ENCODE results near the gene ACER2. TPM values are rescaled to one million over a fixed set of nuclear protein-coding genes. Genes with fewer than 3 reads are reported as not detected.

Gene ACER2
- total RNA-seq, 2 experiments from 2014 or later, result 1.8 TPM

- H3K27me3 Mint-ChIP-seq, result no peaks in the 10 kb centered on the region
- peak overlapping the region; percentile 2 for H3K27ac Mint-ChIP-seq
- intact Hi-C loops (cut with micrococcal nuclease), result loop anchor here (1.0 to 10.0 kb wide), 10 partner anchors 48 to 1642 kb away; partner anchors contain the start of genes ACER2, DENND4C, HAUS6 and RPS6
- POLR2A ChIA-PET, result interaction anchor here (1.0 kb wide), 2 partner anchors 77 to 79 kb away, joined by 3 to 4 read pairs; partner anchors contain the start of gene RPS6
- H3K4me3 Mint-ChIP-seq, result no peak overlapping the region
- CTCF ChIA-PET, result interaction anchor here (0.5 to 6.6 kb wide), 44 partner anchors 7 to 1925 kb away, joined by 3 to 51 read pairs (median 3); partner anchors contain the start of gene RRAGA
- no peaks in the 10 kb centered on the region for H3K36me3 Mint-ChIP-seq
- peaks cover 5% of the 10 kb centered on the region for H3K4me1 Mint-ChIP-seq (ENCODE audit: low read depth)
- peak; percentile 72 for DNase-seq
- H3K9me3 Mint-ChIP-seq, result no peaks in the 10 kb centered on the region
These were observed 48.3 kb downstream of the ACER2 start for GRCh38 chr9:19456996-19457692.

- no peaks in the 10 kb centered on the region for H3K9me3 Mint-ChIP-seq
- no peaks in the 10 kb centered on the region for H3K27me3 Mint-ChIP-seq
- intact Hi-C loops (cut with micrococcal nuclease), result loop anchor here (1.0 to 10.0 kb wide), 10 partner anchors 49 to 1643 kb away; partner anchors contain the start of genes ACER2, DENND4C, HAUS6 and RPS6
- DNase-seq, result no peak
- H3K4me1 Mint-ChIP-seq (ENCODE audit: low read depth), result peaks cover 5% of the 10 kb centered on the region
- H3K4me3 Mint-ChIP-seq, result no peak overlapping the region
- ChIA-PET POLR2A (interaction anchor here (1.0 kb wide), 2 partner anchors 78 to 79 kb away, joined by 3 to 4 read pairs; partner anchors contain the start of gene RPS6), CTCF (interaction anchor here (0.7 to 4.4 kb wide), 28 partner anchors 10 to 1925 kb away, joined by 3 to 43 read pairs (median 4); partner anchors contain the start of gene RRAGA)
- no peaks in the 10 kb centered on the region for H3K36me3 Mint-ChIP-seq
- peak overlapping the region; percentile 2 for H3K27ac Mint-ChIP-seq
These were observed 48.8 kb downstream of the ACER2 start for GRCh38 chr9:19457693-19458009.

- Mint-ChIP-seq H3K9me3 (no peaks in the 10 kb centered on the region), H3K36me3 (no peaks in the 10 kb centered on the region), H3K27ac (no peak overlapping the region), H3K4me3 (no peak overlapping the region), H3K27me3 (no peaks in the 10 kb centered on the region), H3K4me1 (ENCODE audit: low read depth) (peaks cover 12% of the 10 kb centered on the region)
- POLR2A ChIA-PET, result no interaction called here
- no peak for DNase-seq
- intact Hi-C loops (cut with micrococcal nuclease), result no loop called here
- CTCF ChIA-PET, result interaction anchor here (1.0 to 1.1 kb wide), 2 partner anchors 326 to 1206 kb away, joined by 3 read pairs; no protein-coding TSS in a partner anchor
These were observed 51.4 kb downstream of the ACER2 start for GRCh38 chr9:19460243-19460642.

GRCh38 chr9:19461135-19461534 lies 52.3 kb downstream of the ACER2 start:
- intact Hi-C loops (cut with micrococcal nuclease), result no loop called here
- POLR2A ChIA-PET, result no interaction called here
- CTCF ChIA-PET, result interaction anchor here (0.6 to 1.1 kb wide), 2 partner anchors 327 to 1566 kb away, joined by 3 read pairs; no protein-coding TSS in a partner anchor
- Mint-ChIP-seq H3K4me1 (ENCODE audit: low read depth) (peaks cover 12% of the 10 kb centered on the region), H3K27me3 (no peaks in the 10 kb centered on the region), H3K4me3 (no peak overlapping the region), H3K27ac (no peak overlapping the region), H3K36me3 (no peaks in the 10 kb centered on the region), H3K9me3 (no peaks in the 10 kb centered on the region)
- no peak for DNase-seq

GRCh38 chr9:19464061-19464763 lies 55.4 kb downstream of the ACER2 start:
- peak overlapping the region; percentile 72 for H3K4me3 Mint-ChIP-seq
- intact Hi-C loops (cut with micrococcal nuclease), result no loop called here
- H3K27me3 Mint-ChIP-seq, result no peaks in the 10 kb centered on the region
- H3K27ac Mint-ChIP-seq, result no peak overlapping the region
- no peaks in the 10 kb centered on the region for H3K36me3 Mint-ChIP-seq
- no peak for DNase-seq
- POLR2A ChIA-PET, result interaction anchor here (1.2 kb wide), 1 partner anchor 85 kb away, joined by 4 read pairs; no protein-coding TSS in a partner anchor
- H3K9me3 Mint-ChIP-seq, result no peaks in the 10 kb centered on the region
- H3K4me1 Mint-ChIP-seq (ENCODE audit: low read depth), result peaks cover 7% of the 10 kb centered on the region
- CTCF ChIA-PET, result interaction anchor here (0.6 to 3.8 kb wide), 58 partner anchors 10 to 1647 kb away, joined by 3 to 51 read pairs (median 4); partner anchors contain the start of genes ACER2, DENND4C, RPS6 and RRAGA

- CTCF ChIA-PET, result interaction anchor here (0.6 to 3.8 kb wide), 75 partner anchors 9 to 1646 kb away, joined by 3 to 51 read pairs (median 4); partner anchors contain the start of genes ACER2, DENND4C and RRAGA
- Mint-ChIP-seq H3K4me1 (ENCODE audit: low read depth) (peaks cover 7% of the 10 kb centered on the region), H3K9me3 (no peaks in the 10 kb centered on the region), H3K27me3 (no peaks in the 10 kb centered on the region), H3K4me3 (peak overlapping the region; percentile 72), H3K36me3 (no peaks in the 10 kb centered on the region), H3K27ac (no peak overlapping the region)
- POLR2A ChIA-PET, result interaction anchor here (1.2 to 1.3 kb wide), 2 partner anchors 13 to 86 kb away, joined by 3 to 4 read pairs; no protein-coding TSS in a partner anchor
- DNase-seq, result peak; percentile 73
- intact Hi-C loops (cut with micrococcal nuclease), result loop anchor here (5.0 kb wide), 1 partner anchor 457 kb away; no protein-coding TSS in a partner anchor
These were observed 56.2 kb downstream of the ACER2 start for GRCh38 chr9:19464764-19465585.

- H3K4me1 Mint-ChIP-seq (ENCODE audit: low read depth), result peaks cover 7% of the 10 kb centered on the region
- intact Hi-C loops (cut with micrococcal nuclease), result loop anchor here (5.0 kb wide), 1 partner anchor 457 kb away; no protein-coding TSS in a partner anchor
- H3K4me3 Mint-ChIP-seq, result no peak overlapping the region
- no peak for DNase-seq
- POLR2A ChIA-PET, result interaction anchor here (1.3 kb wide), 1 partner anchor 12 kb away, joined by 3 read pairs; no protein-coding TSS in a partner anchor
- H3K27ac Mint-ChIP-seq, result no peak overlapping the region
- CTCF ChIA-PET, result interaction anchor here (0.6 to 3.8 kb wide), 55 partner anchors 10 to 1645 kb away, joined by 3 to 51 read pairs (median 4); partner anchors contain the start of gene RRAGA
- H3K36me3 Mint-ChIP-seq, result no peaks in the 10 kb centered on the region
- H3K27me3 Mint-ChIP-seq, result no peaks in the 10 kb centered on the region
- no peaks in the 10 kb centered on the region for H3K9me3 Mint-ChIP-seq
These were observed 56.9 kb downstream of the ACER2 start for GRCh38 chr9:19465586-19466279.

GRCh38 chr9:19466280-19466639 lies 57.5 kb downstream of the ACER2 start:
- Mint-ChIP-seq H3K9me3 (no peaks in the 10 kb centered on the region), H3K27me3 (no peaks in the 10 kb centered on the region), H3K36me3 (no peaks in the 10 kb centered on the region), H3K4me3 (no peak overlapping the region), H3K27ac (no peak overlapping the region), H3K4me1 (ENCODE audit: low read depth) (peaks cover 7% of the 10 kb centered on the region)
- no peak for DNase-seq
- intact Hi-C loops (cut with micrococcal nuclease), result loop anchor here (5.0 kb wide), 1 partner anchor 456 kb away; no protein-coding TSS in a partner anchor
- CTCF ChIA-PET, result interaction anchor here (1.2 to 3.8 kb wide), 9 partner anchors 9 to 1475 kb away, joined by 3 to 51 read pairs (median 10); partner anchors contain the start of gene RRAGA
- POLR2A ChIA-PET, result no interaction called here

GRCh38 chr9:19469271-19469670 lies 60.5 kb downstream of the ACER2 start:
- no peaks in the 10 kb centered on the region for H3K9me3 Mint-ChIP-seq
- CTCF ChIA-PET, result no interaction called here
- H3K27me3 Mint-ChIP-seq, result peaks cover 3% of the 10 kb centered on the region
- H3K36me3 Mint-ChIP-seq, result no peaks in the 10 kb centered on the region
- POLR2A ChIA-PET, result no interaction called here
- H3K4me1 Mint-ChIP-seq (ENCODE audit: low read depth), result peaks cover 20% of the 10 kb centered on the region
- H3K27ac Mint-ChIP-seq, result no peak overlapping the region
- no peak overlapping the region for H3K4me3 Mint-ChIP-seq
- no peak for DNase-seq
- intact Hi-C loops (cut with micrococcal nuclease), result loop anchor here (5.0 kb wide), 1 partner anchor 453 kb away; no protein-coding TSS in a partner anchor

GRCh38 chr9:19470567-19470966 lies 61.8 kb downstream of the ACER2 start:
- H3K27me3 Mint-ChIP-seq, result peaks cover 3% of the 10 kb centered on the region
- CTCF ChIA-PET, result interaction anchor here (1.6 to 2.3 kb wide), 3 partner anchors 8 to 14 kb away, joined by 4 to 11 read pairs (median 5); no protein-coding TSS in a partner anchor
- peaks cover 16% of the 10 kb centered on the region for H3K4me1 Mint-ChIP-seq (ENCODE audit: low read depth)
- intact Hi-C loops (cut with micrococcal nuclease), result loop anchor here (5.0 kb wide), 2 partner anchors 277 to 288 kb away; no protein-coding TSS in a partner anchor
- no peak overlapping the region for H3K4me3 Mint-ChIP-seq
- no peaks in the 10 kb centered on the region for H3K9me3 Mint-ChIP-seq
- no peaks in the 10 kb centered on the region for H3K36me3 Mint-ChIP-seq
- no peak overlapping the region for H3K27ac Mint-ChIP-seq
- POLR2A ChIA-PET, result no interaction called here
- no peak for DNase-seq

Measured in activated CD4-positive, alpha-beta memory T cell treated with anti-CD3 and anti-CD28 coated beads for 36 hours (primary cell).